GM12892 (cell line): Measurements from ENCODE around the gene PRG2.

Experiments used
- POLR2A ChIP-seq: IDR thresholded peaks from 2 replicates; pipeline ENCODE4 v1.6.1; 2011; ENCODE audit warnings: low read depth, low read length, control low read depth
- POLR2AphosphoS5 ChIP-seq: IDR thresholded peaks from 2 replicates; pipeline ENCODE4 v1.6.1; 2011; ENCODE audit warnings: low read depth, low read length, control low read depth

DNA sequence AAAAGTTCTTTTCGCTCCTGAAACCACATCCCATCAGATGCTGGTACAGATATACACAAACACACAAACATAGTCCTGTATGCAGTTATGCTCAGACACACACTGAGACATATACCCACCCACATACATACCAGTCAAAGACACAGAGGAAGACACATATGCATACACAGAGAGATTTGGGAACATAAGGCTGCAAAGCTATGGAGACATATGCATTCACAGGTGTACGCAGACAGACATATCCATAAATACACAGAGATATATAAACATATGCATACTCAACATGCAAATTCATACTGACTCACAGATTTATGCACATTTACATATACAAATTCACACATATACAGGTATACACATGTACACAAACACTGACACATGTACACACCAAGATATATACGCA, 15.5 kb downstream of the PRG2 start:
- TF ChIP-seq POLR2AphosphoS5 (no peak), POLR2A (no peak)
